AML-193 (cell line): Measurements from ENCODE around the gene ZFP90.
"Not testable (repeated sequence)": the region's sequence is repeated elsewhere in the genome, so short reads cannot be mapped to it uniquely, and the experiment has no call there.

ENCODE experiments used
- DNase-seq, 2 experiments: peaks; one replicate each; lab custom pipeline; 2025; lab: John Stamatoyannopoulos, UW

ZFP90 gene

DNA sequence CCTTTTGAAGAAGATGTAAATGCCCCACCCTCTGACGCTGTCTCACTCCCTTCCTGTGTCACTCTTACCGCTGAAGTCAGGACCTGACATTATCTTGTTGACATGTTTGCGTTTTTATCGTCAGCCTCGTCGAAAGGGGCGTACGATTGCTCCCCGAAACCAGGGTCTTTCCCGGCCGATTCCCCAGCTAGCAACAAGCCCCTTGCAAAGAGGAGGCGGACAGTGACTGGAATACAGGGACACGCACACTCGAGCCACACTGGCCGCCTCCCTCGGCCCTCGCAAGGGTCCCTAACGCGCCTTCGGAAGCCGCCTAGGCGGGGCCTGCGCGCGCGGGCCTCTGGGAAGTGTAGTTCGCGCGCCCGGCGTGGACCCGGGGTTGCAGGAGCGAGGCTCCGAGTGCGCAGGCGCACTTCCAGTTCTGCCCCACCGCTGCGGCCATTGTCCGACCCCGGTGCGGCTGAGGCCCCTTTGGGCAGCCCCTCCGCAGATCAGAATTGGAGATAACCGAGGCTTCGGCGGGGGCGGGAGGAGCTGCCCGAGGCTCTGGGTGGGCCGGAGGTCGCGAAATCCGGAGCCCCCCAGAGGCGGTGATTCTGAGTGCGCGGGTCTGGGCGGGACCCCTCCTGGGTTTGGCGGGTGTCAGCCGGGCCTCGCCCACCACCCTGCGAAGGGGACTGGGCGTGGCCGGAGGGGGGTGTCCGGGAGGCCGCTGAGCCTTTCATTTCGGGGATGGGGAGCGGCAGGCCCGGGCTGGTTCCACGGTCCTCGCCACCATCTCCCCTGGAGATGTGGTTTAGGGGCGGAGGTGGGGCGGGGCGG, at the start of gene ZFP90:
TSS of gene ZFP90 (plus strand) at position 412 of the 822 bp plus-strand sequence. CDS start 502 bp downstream, outside the sequence.
- DNase-seq, result peak; percentile 74 to 75

DNA sequence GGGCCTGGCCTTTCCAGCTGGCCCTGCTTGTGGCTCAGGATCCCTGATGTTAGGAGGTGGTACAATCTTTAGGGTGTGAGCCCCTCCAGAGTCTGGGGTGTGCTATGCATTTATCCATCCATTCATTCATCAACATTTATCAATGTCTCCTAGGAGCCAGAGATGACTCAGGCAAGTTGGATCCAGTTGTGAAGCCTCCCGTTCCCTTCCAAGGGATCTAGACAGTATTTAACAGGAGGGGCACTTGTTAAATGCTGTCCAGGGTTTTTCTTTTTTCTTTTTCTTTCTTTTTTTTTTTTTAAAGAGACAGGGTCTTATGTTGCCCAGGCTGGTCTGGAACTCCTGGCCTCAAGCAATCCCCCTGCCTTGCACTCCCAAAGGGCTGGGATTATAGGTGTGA, 48.7 kb upstream of the ZFP90 start:
- no peak for DNase-seq

DNA sequence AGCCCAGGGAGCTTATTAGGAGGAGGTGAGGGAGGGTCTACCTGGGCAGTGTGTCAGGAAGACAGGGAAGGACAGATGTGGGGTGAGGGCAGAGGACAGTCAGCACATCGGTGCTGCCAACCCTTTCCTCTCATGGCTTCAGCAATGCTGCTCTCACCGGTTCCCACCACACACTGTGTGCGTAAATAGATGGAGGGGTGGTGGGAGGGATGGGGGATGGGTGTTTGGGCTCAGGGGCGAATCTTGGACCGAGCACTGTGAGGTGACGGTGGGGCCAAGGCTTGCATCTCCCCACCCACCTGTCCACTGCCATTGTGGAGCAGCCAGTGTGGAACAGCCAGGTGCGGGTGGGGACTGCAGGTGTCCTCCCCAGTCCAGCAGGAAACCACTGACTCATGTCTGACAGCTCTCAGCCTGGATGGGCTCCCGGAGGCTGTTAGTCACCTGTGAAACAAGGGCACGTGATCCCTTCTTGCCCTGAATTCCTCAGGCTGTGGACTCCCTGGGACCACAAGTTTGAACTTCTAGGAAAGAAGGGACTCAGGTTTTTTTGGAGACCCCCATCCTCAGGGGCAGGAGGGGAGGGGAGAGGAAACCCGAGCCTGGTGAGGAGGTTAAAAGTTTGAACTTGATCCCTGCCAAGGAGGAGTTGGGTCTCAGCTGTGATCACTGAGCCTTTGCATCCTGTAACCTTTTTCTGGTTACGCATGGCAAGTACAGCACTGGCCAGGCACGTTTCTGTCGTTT, 48.1 kb upstream of the ZFP90 start:
- DNase-seq, result no peak

DNA sequence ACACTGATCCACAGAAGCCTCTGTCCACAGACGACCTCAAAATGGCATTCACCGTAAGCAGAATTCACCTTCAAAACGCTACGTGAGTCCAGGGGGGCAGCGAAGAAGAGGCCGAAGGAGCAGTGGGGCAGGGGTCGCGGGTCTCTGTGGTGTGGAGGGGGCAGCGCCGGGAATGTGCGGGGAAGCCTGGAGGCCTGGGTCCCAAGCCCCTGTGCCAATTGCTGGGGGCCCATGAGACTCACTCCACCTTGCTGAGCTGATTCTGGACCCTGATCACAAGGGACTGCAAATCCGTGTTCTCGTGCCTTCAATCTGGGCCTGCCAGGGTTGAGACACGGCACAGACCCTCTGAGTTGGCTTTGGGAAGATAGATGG, 47.5 kb upstream of the ZFP90 start:
- no peak for DNase-seq

DNA sequence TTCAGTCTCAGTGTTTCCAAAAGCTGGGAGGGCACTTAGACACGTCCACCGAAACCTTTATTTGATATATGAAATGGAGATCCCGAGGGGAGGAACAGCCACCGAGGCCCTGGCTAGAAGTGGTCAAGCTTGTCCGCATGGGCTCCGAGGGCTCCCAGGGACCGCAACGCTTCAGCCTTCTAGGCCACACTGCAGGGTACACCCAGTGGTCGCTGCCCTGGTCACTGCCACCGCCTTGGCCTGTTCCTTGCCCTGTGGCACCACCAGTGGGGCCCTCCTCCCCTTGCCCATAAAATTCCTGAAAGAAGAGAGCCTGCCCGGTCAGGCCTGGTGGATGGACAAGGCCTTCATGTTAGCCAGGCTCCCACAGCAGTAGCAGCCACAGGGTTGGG, 46.9 kb upstream of the ZFP90 start:
- DNase-seq, result no peak

DNA sequence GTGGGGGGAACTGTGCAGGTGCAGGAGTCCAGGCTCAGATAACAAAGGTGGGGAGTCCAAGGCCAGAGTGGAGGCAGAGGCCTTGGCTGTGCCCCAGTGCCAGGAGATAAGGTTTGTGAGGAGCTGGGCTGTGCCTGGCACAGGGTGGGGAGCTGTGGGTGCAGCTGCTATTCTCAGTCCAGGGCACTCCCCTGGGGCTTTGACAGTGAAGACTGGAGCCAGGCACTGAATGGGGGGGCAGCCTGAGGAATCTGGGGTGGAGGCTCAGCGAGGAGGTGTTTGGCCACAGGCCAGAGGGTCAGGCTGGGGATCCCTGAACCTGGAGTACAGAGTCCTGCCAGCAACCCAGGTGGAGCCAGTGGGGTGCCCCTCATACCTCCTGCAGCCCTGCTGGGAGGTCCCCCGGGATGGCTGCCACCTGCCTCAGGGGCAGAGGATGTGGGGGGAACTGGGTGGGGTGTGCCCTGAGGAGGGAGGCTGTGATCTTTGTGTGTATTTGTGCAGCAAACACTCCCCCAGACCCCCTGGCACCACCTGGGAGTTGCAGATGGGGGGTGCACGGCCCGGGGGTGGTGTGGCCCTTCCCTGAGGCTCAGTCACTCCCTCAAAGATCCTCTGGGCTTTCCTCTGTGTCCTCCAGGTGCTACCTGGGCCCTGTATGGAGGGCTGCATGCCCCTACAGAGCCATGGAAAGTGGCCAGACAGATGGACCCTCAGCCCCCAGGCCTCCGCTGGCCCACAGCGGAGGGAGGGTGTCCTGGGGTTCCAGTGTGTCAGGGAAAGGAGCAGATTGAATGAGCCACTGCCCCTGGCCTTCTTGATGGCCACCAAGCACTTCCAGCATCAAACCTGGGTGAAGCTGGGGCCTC, 46.3 kb upstream of the ZFP90 start:
- DNase-seq, result no peak

DNA sequence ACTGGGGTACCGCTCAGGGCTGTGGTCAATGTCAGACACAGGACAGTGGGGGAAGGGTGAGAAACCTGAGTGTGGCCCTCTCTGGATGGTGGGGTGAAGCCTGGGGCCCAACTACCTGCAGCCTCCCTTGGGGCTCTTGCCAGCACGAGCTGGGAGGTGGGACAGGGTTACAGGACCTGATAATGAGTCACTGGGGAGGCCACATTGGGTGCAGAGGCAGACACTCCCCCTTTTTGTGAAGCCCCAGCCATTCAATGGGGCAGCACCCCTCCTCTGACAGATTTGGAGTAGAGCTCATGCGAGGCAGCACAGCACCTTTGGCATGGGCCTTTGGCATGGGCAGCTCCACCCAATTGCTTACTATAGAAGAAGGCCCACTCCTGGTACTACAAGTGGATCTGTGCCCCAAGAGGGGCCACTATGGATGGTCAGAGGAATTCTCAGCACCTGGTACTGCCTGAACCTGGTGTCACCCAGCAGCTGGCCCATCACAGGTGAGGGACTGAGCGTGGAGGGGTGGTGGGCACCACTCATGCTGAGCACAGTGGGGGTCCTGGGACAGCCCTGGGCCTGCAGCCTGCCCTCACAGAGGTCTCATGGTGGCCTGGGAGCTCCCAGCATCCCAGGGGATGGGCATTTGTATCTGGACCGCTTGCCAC, 45.5 kb upstream of the ZFP90 start:
- no peak for DNase-seq

DNA sequence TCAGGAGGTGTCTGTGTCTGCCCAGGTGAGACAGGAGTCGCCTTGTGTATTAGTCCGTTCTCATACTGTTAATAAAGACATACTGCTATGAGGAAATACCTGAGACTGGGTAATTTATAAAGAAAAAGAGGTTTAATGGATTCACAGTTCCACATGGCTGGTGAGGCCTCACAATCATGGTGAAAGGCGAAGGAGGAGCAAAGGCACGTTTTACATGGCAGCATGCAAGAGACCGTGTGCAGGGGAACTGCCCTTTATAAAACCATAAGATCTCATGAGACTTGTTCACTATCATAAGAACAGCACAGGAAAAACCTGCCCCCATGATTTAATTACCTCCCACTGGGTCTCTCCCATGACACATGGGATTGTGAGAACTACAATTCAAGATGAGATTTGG, 44.8 kb upstream of the ZFP90 start:
- DNase-seq, result not testable (repeated sequence)

DNA sequence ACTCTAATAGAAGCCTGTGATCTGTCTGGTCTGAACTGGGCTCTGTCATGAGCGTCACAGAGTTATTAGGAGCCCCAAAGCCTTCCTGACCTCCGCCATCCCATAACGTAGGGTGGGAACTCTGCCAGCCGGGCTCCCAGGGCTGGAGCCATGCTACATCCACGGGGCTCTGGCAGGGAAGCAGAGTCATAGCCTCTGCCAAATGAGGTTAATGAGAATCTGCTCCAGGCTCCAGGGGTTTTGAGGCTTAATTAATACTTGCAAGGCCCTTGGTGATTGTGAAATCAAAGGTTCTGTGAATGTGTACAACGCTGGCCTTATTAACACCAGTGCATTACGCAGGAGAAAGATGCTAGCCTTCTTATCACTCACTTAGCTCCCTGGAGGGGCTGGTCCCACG, 42.4 kb upstream of the ZFP90 start:
- DNase-seq, result no peak

DNA sequence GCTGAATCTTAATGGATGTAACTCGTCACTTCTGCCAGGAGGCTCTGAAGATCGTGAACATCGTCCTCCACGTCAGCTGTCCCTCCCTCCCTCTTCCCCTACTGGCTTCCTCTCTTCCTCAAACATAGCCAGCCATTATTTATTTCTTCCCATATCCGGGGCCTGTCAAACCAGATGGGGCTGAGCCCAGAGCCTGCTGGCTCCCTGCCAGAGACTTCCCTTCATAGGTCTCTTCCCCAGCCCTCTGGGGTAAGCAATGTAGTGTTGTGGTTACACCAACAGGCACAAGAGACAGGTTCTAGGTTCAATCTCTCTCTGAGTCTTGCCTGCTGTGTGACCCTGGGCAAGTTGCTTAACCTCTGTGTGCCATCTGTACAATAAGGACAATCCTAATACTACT, 40.1 kb upstream of the ZFP90 start:
- no peak for DNase-seq

DNA sequence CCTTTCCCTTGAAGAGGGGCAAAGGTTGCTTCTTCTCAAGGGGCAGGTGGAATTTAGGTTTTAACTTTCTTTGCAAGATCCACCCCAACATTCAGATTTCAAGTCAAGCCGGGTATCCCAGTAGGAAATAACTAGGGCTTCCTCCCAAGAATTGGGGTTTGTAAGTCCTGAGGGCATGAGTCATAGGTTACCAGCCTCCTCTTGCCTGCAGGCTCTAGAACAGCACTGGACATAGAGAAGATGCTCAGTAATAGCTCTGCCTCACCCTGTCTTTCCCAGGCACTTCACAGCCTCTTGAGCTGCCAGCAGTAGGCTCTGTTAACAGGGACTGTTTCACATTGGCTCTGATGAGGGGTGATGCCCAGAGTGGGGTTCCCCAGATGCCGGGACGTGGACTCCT, 35.8 kb upstream of the ZFP90 start:
- no peak for DNase-seq

DNA sequence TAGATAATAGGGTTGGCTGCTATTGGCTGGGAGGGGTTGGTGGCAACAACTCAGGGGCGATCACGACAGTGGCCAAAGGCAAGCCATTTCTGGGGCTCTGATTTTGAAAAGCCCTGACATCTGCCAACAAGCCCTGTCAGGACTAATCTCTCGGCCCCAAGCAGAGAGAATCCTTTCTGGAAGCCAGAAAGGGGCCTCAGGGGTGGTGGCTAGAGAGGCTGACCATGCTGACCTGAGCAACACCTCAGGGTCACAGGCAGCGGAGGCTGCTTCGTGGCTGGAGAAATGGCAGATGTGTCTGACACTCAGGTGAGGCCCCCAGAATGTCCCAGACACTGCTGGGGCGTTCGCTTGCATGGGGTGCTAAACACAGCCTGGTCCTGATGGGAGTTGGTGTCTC, 35.0 kb upstream of the ZFP90 start:
- DNase-seq, result no peak

DNA sequence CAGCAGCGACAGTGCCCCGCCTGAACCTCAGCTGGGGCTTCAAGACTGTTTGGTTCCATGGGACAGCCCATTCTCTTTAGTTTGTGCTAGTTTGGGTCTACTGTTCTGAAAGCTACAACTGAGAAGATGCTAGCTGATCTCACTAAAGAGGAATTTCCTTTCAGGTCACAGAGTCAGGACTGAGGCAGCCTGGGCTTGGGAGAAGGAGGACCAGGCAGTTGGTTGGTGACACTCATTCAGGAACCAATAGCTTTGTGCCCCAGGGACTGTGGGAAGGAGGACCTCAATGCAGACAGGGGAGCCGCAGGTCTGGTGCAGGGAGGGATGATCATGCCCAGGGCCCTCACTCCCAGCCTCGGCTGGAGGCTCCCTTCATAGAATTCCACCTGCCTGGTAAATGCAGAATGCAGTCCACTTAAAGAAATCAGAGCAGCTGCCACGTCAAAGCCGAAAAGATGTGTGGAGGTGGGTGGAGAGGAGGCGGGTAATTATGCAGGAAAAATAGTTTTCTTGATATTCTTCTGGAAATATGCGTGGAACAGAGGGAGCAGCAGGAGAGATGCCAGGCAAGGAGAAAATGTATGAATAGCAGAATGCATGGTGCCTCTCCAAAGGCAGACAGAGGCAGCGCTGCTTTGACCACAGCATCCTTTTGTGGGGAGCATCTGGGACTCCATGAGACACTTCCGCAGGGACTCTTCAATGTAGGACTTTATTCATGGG, 32.6 kb upstream of the ZFP90 start:
- no peak for DNase-seq

DNA sequence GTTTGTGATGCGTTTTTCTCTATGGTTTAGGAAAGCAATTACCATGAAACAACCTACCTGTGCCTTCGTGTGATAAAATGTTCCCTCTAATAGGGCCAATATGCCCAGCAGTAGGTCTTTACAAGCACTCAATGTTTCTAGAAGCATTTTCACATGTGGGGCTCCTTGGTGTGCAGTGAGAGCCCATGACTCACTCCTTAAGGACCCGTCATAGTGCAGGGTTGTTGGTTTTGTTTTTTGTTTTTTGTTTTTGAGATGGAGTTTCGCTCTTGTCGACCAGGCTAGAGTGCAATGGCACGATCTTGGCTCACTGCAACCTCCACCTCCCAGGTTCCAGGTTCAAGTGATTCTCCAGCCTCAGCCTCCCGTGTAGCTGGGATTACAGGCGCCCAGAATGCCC, 31.1 kb upstream of the ZFP90 start:
- DNase-seq, result no peak

DNA sequence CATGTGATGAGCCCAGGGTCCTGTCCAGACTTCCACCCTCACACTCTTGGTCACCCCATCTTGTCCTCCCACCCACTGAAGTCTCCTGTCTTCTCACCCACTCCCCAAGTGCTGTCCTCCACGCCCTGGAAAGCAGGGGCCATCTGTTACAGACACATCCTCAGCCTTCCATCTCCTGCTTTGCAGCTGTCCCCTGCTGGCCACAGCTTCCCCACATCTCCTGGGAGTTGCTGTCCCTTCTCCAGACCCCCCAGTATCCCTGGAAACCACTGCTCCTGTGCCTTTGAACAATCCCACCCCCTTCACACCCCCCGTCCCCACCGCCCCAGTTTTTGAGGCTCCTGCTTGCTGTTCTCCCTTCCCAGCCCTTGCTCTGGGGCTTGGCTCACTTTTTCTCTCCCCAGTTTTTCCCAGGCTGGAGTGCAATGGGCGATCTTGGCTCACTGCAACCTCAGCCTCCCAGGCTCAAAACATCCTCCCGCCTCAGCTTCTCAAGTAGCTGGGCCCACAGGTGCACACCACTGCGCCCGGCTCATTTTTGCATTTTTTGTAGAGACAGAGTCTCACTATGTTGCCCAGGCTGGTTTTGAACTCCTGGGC, 30.4 kb upstream of the ZFP90 start:
- DNase-seq, result no peak

DNA sequence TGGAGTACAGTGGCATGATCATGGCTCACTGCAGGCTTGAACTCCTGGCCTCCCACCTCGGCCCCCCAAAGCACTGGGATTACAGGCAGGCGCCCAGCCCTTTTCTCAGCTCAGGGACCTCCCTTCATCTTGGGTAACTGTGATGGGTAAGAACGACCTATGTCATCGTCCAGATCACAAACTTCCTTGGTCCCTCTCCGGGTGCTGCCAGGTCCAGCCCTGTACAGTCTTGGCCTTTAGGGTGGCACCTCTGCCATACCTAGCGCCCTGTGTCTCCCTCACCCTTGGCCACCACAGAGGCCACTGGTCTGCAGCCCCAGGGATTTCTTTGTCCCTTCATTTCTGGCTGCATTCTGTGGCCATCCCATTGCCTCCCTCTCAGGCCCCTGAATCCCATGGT, 29.7 kb upstream of the ZFP90 start:
- DNase-seq, result no peak

DNA sequence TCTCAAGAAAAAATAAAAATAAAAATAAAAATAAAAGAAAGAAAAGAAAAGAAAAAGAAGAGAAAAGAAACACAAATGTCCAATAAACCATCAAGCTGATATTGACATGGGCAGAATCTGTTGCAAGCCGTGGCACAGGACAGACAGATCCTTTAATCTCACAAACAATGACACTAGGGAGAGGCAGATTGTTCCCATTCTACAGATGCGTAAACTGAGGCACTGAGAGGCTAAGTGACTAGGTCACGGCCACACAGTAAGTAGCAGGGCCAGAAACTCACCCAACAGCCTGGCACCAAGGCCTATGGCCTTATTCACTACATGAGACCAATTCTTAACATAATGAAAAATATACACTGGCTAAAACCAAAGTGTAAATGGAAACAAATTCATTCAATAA, 28.3 kb upstream of the ZFP90 start:
- no peak for DNase-seq

DNA sequence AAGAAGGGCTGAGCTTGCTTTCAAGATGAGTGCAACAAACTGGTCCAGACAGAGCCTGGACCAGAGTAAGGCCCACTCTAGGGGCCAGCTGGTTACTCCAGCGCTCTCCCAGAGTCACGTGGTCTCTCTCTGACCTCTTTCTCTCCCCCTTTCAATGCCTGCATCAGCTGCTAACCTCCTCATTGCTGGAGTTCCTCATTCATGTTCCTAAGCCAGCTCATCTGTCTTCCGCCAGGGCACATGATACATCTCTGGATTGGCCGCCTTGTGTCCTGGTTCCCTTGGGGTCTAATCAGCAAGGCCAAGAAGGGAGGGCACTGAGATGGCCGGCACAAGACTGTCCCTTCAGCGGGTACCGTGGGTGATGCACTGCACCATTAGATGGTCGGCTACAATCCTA, 26.9 kb upstream of the ZFP90 start:
- no peak for DNase-seq

DNA sequence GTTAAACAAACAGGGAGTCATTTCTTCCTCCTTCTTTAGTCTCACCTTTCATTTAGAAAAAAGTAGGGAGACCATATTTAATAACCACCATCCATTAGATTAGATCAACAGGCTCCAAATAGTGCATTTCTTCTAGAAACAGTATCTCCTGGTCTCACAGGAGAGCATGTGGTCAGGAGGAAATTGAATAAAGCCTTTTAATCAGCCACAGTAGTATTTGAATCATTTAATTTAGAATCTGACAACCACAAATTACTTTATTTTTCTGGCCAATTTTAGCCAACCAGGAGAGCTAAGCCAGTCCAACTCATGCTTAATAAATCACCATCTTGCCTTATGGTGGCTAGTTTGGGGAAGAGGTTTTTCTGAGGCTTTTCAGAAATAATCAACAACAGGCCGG, 26.3 kb upstream of the ZFP90 start:
- no peak for DNase-seq

DNA sequence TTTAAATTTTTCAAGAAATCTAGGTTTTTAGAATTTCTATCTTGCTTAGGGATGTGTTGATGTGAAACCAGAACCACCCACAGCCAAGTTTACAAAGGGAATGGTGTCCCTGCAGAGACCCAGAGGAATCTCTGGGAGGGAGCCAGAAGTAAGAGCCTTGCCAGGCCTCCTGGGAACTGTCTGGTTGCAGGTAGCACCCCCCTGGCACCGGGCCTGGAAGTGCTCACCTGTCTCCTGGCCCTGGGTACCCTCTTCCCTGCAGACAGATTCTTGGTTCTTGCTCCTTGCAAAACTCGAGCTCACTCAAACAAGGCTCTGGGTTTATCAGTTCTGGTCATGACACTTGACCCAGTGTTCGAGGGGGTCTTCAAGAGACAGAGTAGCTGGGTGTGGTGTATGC, 24.6 kb upstream of the ZFP90 start:
- DNase-seq, result no peak

DNA sequence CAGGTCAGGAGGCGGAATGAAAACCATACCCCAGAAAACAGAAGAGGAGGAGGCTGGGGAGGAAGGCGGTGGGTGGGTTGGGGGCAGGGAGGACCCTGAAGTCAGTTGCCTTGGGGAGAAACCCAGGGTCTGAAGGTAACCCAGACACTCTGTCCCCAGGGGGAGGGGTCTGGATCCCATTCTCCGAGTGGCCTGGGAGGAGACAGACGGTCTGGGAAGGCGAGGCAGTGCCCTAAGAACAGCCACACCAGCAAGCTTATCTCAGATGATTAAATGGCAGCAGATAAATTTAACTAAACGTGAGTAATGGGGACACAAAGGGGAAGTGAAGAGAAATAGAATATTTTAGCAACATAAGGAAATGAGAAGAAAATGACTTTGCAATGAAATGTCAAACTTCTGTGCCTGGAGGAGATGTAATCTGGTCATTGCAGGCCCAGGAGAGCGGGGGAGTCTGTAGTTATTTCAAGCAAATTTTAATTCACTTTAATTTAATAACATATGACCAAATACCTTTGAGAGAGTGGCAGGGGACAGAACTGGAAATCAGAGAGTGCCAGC, 21.4 kb upstream of the ZFP90 start:
- DNase-seq, result no peak
